RPMI7951 (cell line): ENCODE data around the gene GSTP1. TPM values are rescaled to one million over a fixed set of nuclear protein-coding genes. Genes with fewer than 3 reads are reported as not detected.
"Not testable (repeated sequence)": the region's sequence is repeated elsewhere in the genome, so short reads cannot be mapped to it uniquely, and the experiment has no call there.

Source experiments
- DNase-seq: peaks from one replicate; pipeline ENCODE4 v3.0.0-alpha.2; 2012; ENCODE audit warnings: low read depth
- total RNA-seq: library from RNA; depleted of rRNA; stranded (reverse); fragments of >200 nt; shearing (Covaris generic); gene quantifications from 2 replicates; pipeline ENCODE4 v1.2.3, GENCODE V29; 2014

Gene GSTP1
- total RNA-seq, 1 experiment from 2014 or later, result 1,090 TPM

DNA sequence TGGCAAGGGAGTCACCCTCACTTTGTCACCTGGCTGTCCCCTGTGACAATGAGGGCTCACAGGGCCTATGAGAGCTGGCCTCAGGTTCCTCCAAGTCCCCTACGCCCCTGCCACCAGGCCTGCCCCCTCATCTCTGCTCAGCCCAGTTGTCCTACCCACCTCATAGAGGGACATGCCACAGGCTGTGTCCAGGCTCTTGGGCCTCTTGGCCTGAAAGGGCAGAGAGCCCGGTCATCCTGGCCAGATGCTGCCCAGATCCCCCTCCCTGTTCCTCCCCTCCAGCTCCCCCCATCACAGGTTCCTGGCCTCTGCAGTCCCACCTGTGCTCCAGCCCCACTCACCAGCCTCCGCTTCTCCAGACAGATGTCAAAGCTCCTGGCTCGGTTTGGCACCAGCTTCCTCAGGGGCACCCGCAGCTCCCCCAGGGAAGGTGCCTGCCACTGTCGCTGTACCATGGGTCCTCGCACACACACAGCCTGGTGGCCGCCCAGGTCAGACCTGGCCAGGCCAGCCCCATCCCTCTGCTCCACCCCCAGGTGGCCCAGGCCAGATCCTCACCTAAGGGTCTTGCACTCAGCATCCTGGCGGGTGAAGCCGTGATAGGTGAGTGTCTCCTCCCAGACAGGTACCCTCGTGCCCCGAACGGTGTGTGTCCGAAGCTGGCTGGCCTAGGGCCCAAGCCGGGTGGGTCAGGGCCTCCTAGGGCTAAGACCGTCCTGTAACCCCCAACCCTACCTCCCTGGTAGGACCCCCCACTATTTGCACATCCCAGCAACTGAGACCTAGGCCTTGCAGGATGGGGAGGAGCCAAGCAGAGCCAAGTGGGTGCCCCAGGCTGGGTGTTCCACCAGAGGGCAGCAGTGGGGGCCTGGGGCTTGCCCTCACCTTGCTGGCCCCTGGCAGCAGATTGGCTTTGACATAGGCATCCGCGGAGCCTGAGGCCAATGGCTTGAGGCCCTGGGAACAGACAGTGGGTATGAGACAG lies 31.4 kb downstream of the GSTP1 start:
- DNase-seq, result peak; percentile 13

- no peak for DNase-seq
Measured at GRCh38 chr11:67615728-67616430, 32.3 kb downstream of the GSTP1 start.

DNA sequence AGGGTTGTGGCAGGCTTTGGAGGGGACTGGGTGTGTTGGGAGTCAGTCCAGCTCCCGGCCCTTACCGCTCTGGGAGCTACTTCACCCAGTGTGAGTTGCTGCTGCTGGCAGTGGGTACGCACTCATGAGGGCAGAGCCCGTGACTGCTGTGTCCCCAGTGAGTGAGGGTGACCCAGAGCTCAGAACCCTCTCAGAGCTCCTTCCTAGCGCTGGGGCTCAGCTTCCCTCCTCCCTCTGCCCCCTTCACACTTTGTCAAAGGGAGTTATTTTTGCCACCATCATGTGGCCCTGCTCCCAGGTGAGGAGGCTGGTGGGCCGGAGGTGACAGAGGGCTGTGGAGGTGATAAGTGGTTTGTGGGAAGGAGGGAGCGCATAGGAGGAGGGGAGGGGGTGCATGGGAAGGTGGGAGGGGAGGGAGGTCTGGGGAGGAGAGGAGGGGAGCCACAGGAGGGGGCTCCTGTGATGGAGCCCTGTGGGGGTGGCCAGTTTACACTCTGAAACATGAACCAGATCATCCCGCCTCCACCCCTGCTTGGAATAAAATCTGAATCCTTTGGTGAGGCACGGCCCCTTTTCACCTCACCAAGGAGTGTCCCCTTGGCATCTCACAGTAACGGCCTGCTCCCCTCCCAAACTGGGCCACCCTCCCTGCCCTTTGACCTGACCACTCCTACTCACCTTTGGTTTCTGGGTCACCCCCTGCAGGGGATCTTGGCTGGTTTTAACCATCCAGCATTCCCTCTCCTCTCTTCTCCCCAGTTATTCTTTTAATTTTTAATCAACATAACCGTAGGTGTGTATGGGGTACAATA lies 33.0 kb downstream of the GSTP1 start:
- DNase-seq, result no peak

DNA sequence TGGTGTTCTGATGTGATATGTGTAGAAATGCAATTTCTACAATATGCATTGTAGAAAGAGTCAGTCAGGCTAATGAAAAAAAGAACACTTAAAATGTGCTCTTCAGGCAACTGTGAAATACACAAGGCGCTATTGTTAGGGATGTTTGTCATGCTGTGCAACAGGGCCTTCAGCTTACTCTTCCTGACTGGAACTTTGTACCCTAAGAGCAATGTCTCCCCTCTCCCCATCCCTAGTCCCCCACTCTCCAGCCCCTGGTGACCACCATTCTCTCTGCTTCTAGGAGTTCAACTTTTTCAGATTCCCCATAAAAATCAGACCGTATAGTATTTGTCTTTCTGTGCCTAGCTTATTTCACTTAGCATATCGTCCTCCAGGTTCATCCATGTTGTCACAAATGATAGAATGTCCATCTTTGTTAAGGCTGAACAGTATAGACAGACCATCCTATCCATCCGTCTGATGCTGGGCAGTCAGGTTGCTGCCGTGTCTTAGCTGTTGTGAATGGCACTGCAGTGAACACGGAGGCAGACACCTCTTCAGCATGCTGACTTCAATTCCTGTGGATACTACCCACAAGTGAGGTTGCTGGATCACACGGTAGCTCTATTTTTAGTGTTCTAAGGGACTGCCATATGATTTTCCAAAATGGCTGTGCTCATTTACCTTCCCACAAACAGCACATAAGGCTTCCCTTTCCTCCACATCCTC lies 33.8 kb downstream of the GSTP1 start:
- DNase-seq, result no peak

- not testable (repeated sequence) for DNase-seq
Measured at GRCh38 chr11:67618901-67619659, 35.5 kb downstream of the GSTP1 start.

DNA sequence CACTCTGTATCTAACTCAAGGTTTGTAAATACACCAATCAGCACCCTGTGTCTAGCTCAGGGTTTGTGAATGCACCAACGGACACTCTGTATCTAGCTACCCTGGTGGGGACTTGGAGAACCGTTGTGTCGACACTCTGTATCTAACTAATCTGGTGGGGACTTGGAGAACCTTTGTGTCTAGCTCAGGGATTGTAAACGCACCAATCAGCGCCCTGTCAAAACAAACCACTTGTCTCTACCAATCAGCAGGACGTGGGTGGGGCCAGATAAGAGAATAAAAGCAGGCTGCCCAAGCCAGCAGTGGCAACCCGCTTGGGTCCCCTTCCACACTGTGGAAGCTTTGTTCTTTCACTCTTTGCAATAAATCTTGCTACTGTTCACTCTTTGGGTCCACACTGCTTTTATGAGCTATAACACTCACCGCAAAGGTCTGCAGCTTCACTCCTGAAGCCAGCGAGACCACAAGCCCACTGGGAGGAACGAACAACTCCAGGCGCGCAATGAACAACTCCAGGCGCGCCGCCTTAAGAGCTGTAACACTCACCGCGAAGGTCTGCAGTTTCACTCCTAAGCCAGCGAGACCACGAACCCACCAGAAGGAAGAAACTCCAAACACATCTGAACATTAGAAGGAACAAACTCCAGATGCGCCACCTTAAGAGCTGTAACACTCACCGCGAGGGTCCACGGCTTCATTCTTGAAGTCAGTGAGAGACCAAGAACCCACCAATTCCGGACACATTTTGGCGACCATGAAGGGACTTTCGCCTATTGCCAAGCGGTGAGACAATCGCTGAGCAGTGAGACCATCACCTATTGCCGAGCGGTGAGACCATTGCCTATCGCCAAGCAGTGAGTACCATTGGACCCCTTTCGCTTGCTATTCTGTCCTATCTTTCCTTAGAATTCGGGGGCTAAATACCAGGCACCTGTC lies 36.3 kb downstream of the GSTP1 start:
- not testable (repeated sequence) for DNase-seq

DNA sequence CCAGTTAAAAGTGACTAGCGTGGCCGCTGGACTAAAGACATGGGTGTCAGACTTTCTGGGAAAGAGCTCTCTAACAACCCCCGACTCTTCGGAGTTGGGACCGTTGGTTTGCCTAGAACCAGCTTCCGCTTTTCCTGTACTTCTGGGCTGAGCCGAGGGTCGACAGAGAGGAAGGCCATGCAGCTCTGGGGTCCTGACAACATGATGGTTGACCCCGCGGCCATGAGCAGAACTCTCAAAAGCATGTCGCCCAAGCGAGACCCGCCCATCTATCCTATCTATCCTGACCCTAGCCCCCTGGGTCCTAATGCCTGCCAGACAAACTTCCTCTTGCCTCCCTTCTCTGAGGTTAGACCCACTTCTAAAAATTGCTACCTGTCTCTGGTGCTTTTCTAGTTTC lies 37.0 kb downstream of the GSTP1 start:
- not testable (repeated sequence) for DNase-seq

DNA sequence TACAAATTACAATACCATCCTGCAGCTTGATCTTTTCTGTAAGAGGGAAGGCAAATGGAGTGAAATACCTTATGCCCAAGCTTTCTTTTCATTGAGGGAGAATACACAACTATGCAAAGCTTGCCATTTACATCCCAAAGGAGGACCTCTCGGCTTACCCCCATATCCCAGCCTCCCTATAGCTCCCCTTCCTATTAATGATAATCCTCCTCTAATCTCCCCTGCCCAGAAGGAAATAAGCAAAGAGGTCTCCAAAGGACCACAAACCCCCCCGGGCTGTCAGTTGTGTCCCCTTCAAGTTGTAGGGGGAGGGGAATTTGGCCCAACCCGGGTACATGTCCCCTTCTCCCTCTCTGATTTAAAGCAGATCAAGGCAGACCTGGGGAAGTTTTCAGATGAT lies 38.3 kb downstream of the GSTP1 start:
- not testable (repeated sequence) for DNase-seq

- DNase-seq, result not testable (repeated sequence)
Measured at GRCh38 chr11:67622905-67623304, 39.3 kb downstream of the GSTP1 start.

GRCh38 chr11:67623795-67624194 lies 40.2 kb downstream of the GSTP1 start:
- DNase-seq, result not testable (repeated sequence)

- not testable (repeated sequence) for DNase-seq
Measured at GRCh38 chr11:67626131-67626833, 42.7 kb downstream of the GSTP1 start.

DNA sequence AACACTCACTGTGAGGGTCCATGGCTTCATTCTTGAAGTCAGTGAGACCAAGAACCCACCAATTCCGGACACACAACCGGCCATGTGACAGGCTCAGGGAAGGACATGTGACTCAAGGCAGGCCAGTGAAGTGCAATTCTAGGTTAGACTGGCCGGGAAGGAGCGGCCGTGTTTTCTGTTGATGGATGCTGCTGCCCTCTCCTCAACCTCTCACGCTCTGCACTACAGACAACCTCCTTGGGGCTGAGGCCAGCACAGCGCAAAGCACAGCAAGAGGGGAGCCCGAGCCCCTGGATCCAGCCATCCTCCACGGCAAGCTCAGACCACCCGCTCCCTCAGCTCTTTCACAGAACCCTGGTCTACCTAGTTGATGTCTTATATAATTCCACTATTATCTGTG lies 43.4 kb downstream of the GSTP1 start:
- DNase-seq, result no peak

DNA sequence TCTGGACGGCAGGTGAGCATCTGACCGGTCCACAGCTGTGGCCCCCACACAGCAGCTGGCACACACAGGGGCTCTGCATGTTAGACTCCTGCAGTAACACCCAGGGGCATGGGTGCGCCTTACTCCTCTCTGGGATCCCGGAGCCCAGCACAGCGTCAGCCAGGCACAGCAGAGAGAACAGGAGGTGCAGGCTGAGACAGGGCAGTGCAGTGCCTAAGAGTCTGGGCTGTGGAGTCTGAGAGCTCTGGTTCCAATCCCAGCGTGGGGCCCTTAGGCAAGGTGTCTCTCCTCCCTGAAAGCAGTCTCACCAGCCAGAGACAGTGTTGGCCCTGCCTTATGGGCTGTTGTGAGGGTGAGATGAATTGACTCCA lies 43.8 kb downstream of the GSTP1 start:
- DNase-seq, result no peak

DNA sequence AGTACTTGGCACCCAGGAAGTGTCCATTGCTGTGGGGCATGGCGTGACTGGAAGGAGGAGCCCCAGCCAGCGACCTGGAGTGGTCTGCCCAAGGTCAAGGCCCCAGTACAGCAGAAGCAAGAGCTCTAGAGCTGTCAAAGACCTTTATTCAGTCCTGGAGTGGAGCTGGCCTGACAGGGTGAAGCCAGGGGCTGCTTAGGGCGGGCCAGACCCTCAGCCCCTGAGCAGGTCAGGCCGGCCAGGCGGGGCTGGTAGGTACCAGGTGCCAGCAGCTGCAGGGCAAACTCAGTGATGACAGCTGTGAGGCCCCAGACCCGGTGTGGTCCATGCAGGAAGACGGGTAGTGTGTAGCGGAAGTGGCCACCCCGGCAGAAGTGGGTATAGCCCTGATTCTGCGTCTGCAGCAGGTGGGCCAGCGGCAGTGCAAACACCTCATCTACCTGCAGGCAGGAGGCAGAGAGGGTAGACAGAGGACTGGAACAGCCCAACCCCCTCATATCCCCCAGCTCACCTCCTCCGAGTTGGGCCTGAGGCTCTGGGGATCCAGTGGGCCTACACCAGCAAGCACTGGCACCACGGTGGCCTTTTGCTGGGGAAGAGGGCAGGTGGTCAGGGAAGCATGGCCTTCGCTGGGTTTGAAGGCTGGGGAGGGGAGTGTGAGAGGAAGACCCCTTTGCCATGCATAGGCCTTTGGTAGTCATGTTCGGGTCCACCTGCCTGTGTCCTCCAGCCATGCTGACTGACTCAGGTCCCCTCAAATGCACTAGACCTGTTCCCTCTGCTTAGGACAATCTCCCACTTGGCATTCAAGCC lies 44.4 kb downstream of the GSTP1 start:
- no peak for DNase-seq

GRCh38 chr11:67628710-67629385 lies 45.2 kb downstream of the GSTP1 start:
- DNase-seq, result no peak

DNA sequence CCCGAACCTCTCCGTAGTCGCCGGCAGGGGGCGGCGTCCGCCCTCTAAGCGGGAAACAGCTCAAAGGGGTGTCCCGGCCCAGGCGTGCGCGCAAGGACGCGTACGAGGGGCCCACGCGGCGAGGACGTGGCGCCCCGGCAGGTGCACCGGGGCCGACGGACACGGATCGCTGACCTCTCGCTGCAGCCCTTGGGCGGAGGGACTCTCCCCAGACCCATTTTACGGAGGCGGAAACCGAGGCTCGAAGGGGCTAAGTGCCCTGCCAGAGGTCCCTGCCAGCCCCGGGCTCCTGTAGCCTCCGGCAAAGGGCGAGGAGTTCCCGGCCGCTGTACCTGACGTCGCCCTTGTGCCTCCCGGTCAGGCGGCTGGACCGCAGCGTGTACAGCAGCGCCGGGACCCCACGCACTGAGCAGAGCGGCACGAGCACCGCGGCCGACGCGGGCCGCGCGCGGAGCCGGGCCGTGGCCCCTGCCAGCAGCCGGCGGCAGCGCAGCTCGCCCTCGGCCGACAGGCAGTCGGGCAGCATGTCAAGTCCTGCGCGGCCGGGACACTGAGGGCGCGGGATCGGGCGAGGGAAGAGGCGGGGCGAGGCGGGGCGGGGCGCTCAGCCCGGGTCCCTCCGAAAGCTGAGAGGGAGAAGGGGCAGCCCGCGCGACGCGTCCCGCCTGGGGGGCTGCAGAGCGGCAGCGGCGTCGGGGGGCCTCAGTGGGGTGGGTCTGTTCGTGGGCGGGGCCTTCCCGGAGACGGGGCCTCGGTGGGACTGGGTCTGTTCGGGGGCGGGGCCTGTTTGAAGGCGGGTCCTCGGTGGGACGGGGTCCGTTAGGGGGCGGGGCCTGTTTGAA lies 46.0 kb downstream of the GSTP1 start, which contains the start of gene NUDT8:
NUDT8 (minus strand) TSS at position 552 of the 842 bp plus-strand sequence; CDS start at position 526, 26 bp downstream.
- peak; percentile 74 for DNase-seq
